Measurements from ENCODE around the gene CLEC2D.
"Not testable (repeated sequence)": the region's sequence is repeated elsewhere in the genome, so short reads cannot be mapped to it uniquely, and the experiment has no call there.

The CLEC2D gene

DNA sequence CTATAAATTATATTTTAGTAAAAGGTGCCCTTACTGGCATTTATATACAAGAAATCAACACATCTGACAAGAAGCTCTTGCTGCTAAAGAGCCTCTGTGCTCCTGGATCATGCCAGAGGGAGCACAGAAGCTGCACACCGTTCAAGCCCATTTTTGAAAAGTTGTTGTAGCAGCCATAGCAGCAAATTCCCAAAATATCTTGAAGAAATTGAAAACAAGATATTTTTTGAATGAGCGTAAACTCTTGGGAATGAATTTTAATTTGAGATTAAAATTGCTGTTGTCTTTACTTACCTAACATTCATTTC lies 540 bp upstream of the CLEC2D start:
- TF ChIP-seq, protein P1, sequence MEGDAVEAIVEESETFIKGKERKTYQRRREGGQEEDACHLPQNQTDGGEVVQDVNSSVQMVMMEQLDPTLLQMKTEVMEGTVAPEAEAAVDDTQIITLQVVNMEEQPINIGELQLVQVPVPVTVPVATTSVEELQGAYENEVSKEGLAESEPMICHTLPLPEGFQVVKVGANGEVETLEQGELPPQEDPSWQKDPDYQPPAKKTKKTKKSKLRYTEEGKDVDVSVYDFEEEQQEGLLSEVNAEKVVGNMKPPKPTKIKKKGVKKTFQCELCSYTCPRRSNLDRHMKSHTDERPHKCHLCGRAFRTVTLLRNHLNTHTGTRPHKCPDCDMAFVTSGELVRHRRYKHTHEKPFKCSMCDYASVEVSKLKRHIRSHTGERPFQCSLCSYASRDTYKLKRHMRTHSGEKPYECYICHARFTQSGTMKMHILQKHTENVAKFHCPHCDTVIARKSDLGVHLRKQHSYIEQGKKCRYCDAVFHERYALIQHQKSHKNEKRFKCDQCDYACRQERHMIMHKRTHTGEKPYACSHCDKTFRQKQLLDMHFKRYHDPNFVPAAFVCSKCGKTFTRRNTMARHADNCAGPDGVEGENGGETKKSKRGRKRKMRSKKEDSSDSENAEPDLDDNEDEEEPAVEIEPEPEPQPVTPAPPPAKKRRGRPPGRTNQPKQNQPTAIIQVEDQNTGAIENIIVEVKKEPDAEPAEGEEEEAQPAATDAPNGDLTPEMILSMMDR (IDR thresholded peaks at IDR 0.05; ENCODE audit: borderline replicate concordance, control extremely low read depth, extremely low read depth, insufficient read depth, missing control alignments): no peak
- DNase-seq (ENCODE audit: low spot score): no peak
- in situ Hi-C loops (cut with MboI; ENCODE audit: low sequenced_read_pairs, unreplicated experiment): no loop called here

DNA sequence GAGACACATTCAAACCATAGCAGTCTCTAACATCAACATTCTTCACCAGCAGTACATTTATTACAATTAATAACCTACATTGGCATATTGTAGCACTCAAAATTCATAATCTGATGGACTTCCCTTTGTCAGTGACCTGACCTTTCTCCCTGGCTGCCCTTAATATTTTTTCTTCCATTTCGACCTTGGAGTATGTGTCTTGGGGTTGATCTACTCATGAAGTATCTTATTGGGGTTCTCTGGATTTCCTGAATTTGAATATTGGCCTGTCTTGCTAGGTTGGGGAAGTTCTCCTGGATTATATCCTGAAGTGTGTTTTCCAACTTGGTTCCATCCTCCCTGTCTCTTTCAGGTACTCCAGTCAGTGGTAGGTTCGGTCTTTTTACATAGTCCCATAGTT lies 2.8 kb downstream of the CLEC2D start:
- in situ Hi-C loops (cut with MboI; ENCODE audit: low sequenced_read_pairs, unreplicated experiment): loop anchor here (5.0 kb wide), 1 partner anchor 60 kb away; the partner anchor contains the start of gene CLECL1
- DNase-seq (ENCODE audit: low spot score): not testable (repeated sequence)

DNA sequence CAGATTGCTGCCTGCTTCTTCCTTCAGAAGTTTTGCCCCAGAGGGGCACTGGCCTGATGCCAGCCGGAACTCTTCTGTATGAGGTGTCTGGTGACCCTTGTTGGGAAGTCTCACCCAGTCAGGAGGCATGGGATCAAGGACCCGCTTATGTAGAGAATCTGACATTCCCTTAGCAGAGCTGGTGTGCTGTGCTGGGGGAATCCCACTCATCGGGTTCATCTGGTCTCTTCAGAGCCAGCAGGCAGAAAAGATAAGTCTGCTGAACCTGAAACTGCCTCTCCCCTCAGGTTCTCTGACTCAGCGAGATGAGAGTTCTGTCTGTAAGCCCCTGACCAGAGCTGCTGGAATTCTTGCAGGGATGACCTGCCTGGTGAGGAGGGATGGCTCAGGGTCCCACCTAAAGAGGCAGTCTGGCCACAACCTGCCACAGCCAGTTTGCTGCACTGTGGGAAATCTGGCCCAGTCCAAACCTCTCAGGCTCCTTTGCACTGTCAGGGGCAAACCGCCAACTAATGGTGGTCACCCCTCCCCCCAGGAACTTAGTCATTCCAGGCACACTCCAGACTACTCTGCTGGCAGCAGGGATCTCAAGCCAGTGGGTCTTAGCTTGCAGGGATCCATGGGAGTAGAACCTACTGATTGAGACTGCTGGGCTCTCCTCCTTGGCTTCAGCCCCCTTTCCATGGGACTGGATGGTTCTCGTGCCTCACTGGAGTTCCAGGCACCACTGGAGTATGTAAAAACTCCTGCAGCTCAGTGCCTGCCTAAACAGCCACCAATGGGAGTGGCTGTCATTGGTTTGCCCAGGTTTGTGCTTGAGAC lies 4.1 kb downstream of the CLEC2D start:
- in situ Hi-C loops (cut with MboI; ENCODE audit: low sequenced_read_pairs, unreplicated experiment): loop anchor here (5.0 kb wide), 1 partner anchor 59 kb away; the partner anchor contains the start of gene CLECL1
- peak; percentile 30 for DNase-seq (ENCODE audit: low spot score)
- TF ChIP-seq, protein P1 (IDR thresholded peaks at IDR 0.05; ENCODE audit: borderline replicate concordance, control extremely low read depth, extremely low read depth, insufficient read depth, missing control alignments): no peak

DNA sequence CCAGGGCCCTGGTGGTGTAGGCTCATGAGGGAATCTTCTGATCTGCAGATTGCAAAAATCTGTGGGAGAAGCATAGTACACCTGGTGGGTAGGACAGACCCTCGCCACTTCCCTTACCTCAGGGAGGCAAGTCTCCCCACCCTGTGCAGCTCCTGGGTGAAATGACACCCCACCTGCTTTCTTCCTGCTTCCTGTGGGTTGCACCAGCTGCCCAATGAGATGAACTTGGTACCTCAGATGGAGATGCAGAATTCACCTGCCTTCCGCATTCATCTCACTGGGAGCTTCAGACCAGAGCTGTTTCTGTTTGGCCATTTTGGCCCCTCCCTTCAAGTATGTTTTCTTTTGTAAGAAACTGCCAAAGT lies 4.7 kb downstream of the CLEC2D start:
- TF ChIP-seq, protein P1 (IDR thresholded peaks at IDR 0.05; ENCODE audit: borderline replicate concordance, control extremely low read depth, extremely low read depth, insufficient read depth, missing control alignments): no peak
- DNase-seq (ENCODE audit: low spot score): peak; percentile 6
- in situ Hi-C loops (cut with MboI; ENCODE audit: low sequenced_read_pairs, unreplicated experiment): loop anchor here (5.0 kb wide), 1 partner anchor 58 kb away; the partner anchor contains the start of gene CLECL1

DNA sequence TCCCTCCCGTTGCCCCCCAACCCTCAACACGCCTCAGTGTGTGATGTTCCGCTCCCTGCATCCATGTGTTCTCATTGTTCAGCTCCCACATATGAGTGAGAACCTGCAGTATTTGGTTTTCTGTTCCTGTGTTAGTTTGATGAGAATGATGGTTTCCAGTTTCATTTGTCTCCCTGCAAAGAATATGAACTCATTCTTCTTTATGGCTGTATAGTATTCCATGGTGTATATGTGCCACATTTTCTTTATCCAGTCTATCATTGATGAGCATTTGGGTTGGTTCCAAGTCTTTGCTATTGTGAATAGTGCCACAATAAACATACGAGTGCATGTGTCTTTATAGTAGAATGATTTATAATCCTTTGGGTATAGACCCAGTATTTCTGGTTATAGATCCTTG lies 13.0 kb downstream of the CLEC2D start:
- in situ Hi-C loops (cut with MboI; ENCODE audit: low sequenced_read_pairs, unreplicated experiment): not testable (repeated sequence)

DNA sequence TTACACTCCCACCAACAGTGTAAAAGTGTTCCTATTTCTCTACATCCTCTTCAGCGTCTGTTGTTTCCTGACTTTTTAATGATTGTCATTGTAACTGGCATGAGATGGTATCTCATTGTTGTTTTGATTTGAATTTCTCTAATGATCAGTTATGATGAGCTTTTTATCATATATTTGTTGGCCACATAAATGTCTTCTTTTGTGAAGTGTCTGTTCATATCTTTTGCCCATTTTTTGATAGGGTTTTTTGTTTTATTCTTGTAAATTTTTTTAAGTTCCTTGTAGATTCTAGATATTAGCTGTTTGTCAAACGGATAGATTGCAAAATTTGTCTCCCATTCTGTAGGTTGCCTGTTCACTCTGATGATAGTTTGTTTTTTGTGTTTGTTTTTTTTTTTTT lies 13.4 kb downstream of the CLEC2D start:
- in situ Hi-C loops (cut with MboI; ENCODE audit: low sequenced_read_pairs, unreplicated experiment): not testable (repeated sequence)

More for the DNA sequence above, 13.0 kb downstream of the CLEC2D start:
- not testable (repeated sequence) for DNase-seq (ENCODE audit: low spot score)

DNA sequence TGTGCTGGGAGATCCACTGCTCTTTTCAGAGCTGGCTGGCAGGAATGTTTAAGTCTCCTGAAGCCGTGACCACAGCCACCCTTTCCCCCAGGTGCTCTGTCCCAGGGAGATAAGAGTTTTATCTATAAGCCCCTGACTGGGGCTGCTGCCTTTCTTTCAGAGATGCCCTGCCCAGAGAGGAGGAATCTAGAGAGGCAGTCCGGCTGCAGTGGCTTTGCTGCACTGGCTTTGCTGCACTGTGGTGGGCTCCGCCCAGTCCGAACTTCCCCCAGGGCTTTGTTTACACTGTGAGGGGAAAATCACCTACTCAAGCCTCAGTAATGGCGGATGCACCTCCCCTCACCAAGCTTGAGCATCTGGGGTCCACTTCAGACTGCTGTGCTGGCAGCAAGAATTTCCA lies 15.9 kb downstream of the CLEC2D start:
- DNase-seq (ENCODE audit: low spot score); in situ Hi-C loops (cut with MboI; ENCODE audit: low sequenced_read_pairs, unreplicated experiment): not testable (repeated sequence)

More for the DNA sequence above, 13.4 kb downstream of the CLEC2D start:
- not testable (repeated sequence) for DNase-seq (ENCODE audit: low spot score)

DNA sequence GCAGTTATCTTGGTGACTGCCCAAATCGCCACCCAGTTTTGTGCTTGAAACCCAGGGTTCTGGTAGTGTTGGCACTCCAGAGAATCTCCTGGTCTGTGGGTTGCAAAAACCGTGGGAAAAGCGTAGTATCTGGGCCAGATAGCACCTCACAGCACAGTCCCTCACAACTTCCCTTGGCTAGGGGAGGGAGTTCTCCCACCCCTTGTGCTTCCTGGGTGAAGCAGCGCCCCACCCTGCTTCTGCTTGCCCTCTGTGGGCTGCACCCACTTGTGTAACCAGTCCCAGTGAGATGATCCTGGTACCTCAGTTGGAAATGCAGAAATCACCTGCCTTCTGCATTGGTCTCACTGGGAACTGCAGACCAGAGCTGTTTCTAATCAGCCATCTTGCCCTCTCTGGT lies 16.4 kb downstream of the CLEC2D start:
- no peak for DNase-seq (ENCODE audit: low spot score)
- in situ Hi-C loops (cut with MboI; ENCODE audit: low sequenced_read_pairs, unreplicated experiment): no loop called here
- TF ChIP-seq, protein P1 (IDR thresholded peaks at IDR 0.05; ENCODE audit: borderline replicate concordance, control extremely low read depth, extremely low read depth, insufficient read depth, missing control alignments): no peak

DNA sequence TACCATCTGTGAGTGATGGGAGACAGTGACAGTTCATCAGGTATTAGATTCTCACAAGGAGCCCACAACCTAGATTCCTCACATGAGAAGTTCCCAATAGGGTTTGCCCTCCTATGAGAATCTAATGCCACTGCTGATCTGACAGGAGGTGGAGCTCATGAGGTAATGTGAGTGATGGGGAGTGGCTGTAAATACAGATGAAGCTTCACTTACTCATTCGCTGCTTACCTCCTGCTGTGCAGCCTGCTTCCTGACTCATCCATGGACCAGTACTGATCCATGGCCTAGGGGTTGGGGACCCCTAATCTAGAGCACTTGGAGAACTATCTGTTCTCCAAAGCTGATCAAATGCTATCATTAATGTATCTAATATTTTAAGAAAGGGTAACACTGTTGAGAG lies 17.7 kb downstream of the CLEC2D start:
- DNase-seq (ENCODE audit: low spot score): no peak
- TF ChIP-seq, protein P1 (IDR thresholded peaks at IDR 0.05; ENCODE audit: borderline replicate concordance, control extremely low read depth, extremely low read depth, insufficient read depth, missing control alignments): no peak
- in situ Hi-C loops (cut with MboI; ENCODE audit: low sequenced_read_pairs, unreplicated experiment): no loop called here

Measured in GM13976 (cell line).